Endometrium (tissue), 2 donors: Measurements from ENCODE around the gene MTA1.

Source experiments
- FAIRE-seq: peaks from 2 replicates; lab custom pipeline; 2012; peaks lifted over from hg19 to GRCh38; lab: Jason Lieb, UNC
- donor health status: control.
- donor health status: control.

MTA1 gene

DNA sequence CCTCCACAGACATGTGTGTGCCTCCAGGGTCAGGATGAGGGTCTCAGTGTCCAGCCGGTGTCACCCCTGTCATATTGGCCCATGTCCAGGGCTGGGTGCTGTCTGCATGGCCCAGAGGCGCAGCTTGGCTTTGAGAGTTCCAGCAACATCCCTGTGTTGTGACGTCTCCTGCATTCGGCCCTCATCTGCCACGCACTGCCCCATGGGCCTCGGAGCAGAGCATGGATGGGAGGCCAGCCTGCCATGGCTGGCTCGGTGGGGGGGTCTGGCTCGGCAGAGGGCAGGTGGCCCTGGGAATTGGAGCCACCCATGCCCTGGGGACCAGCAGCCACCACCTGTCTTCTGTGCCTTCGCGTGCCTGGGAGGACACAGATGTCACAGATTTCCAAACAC is 32.1 kb upstream of the MTA1 start:
- FAIRE-seq = no peak

DNA sequence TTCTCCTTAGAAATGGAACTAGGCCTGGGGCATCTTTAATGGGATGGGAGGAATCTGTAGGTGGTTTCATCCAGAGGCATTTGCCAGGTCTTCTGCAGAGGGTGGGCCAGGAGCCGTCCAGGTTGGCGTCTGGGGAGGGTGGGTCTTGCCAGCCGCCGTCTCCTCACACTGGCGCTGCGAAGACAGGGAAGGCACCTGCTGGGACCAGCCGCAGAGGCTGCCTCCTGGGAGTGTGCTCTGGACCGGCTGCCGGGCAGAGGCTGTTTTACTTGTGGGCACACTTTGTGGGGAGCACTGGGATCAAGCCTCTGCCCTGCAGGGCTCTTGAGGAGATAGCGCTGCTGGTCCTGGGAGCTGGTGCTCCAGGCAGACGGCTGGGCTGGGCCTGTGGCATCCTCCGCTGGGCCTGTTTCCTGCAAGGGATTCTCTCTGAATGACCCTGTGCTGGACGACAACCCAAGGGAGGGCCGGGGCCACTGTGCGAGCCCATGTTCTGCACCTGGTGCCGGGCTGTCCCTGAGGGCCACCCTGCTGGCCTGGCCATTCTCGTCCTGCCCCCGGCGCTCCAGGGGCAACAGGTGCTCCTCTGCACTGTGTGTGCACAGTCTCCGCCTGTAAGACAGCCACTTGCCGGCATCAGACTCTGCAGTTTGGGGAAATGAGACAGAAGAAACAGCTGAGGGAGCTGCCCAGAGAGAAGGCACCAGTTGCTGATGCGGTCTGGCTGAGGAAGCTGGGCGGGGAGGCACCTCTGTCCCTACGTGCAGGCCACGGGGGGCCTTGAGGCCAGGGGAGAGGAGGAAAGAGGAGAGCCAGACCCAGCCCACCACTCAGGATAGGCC is 31.3 kb upstream of the MTA1 start:
- FAIRE-seq = no peak

DNA sequence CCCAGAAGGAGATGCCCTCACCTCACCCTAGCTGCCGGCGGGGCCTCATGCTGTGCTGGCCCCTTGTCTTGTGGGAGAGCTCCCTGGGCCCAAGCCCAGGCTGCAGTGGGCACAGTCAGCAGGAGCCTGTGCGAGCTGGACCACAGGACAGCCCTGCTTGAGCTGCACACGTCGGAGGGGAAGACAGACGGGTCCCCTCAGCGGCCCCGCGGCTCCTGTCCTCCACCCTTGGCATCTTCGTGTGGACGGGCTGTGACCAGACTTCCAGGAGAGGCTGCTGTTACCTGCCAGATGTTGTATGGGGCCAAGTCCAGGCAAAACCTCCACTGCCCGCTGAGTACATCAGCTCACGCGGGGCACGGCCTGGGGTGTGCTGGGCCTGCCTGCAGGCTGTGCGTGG is 30.7 kb upstream of the MTA1 start:
- no peak for FAIRE-seq

DNA sequence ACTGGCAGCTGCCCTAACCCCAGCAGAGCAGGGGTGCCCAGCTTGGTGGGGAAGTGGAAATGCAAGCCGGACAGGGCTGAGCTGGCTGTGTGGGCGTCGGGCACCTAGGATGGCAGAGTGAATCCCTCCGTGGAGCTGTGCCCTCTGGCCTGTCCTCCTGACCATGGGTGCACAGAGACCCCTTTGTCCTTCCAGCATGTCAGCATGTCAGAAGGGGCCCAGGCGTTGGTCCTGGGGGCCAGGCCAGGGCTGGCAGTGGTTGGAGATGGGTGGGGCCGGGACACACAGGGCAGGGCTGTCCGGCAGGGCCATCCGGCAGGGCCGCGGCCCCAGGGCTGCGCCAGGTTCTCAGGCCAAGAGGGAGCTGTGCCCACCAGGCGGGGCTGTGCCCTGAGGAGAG is 30.1 kb upstream of the MTA1 start:
- FAIRE-seq = no peak

DNA sequence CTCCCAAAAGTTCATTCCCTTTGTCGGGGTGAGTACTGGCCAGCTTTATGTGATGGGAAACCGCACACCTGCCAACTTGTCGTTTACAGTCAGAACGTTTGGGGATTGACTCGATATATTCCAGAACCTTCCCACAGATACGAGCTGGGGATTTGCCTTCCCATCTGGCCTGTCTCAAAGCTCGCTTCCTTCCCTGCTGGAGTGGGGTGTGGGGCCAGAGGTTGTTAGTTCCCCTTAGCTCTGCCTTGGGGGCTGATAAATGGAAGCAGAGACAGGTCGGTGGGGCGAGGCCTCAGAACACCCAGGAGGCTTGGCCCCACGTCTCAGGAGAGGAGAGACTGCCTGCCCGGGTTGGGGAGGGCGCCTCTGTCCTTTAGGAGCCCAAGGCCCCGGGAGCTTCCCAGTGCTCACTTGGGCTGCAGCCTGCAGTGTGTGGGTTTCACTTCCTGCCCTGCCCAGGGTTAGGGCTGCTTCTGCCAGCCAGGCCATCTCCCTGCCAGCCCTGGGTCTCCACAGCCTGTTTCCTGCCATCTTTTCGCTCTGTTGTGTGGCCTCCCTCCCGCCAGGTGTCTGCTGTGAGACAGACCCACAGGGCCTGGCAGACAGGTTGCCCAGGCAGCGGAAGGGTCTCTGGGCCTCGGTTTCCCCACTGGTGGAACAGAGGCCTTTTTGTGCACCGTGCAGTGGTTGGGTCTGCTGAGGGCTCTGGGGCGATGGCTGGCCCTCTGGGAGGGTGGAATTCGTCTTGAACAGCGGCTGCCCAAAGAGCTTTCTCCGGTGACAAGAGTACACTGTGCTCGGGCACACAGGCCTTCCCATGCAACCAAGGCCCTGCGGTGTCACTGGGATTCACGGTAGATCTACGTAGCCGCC is 29.4 kb upstream of the MTA1 start:
- FAIRE-seq = no peak

DNA sequence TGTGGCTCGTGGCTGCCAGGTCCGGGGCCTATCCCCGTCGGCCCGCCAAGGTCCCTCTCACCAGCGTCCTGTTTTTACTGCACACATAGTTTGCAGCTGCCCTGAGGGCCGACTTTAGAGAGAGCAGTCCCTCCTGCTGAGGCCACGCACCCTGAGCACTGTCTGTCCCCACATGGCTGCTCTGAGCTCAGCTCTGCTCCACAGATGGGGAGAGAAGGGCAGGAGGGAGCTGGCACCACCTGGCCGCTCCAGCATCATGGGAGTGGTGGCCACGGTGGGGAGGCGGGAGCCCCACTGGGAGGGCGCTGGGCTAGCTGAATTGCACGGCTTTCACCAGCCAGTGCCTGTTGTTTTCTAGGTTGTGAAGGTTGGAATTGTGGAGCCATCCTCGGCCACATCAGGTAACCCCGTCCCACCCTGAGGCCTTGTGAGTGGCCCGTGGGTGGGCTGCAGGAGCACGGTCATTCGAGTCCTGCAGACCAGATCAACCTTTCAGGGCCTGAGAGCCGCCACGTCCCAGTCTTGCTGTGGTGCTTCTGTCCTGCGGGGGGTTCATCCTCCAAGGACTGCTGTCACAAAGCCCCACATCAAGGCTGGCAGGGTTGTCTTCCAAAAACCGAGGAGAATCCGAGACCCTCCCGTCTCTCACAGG is 28.7 kb upstream of the MTA1 start:
- no peak for FAIRE-seq

DNA sequence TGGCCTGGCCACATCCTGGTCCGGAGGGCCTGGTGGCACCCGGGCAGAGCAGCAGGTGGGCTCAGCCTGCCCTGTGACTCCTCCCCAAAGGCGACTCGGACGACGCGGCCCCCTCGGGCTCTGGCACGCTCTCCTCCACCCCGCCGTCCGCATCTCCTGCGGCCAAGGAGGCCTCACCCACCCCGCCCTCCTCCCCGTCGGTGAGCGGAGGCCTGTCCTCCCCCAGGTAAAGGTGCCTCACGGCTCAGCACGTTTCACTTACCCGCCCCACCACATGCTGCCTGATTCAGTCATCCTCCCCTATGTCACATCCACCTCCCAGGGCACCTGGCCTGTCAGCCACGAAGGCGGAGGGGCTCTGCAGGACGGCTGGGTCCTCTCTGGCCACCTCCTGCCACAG is 28.1 kb upstream of the MTA1 start:
- FAIRE-seq = no peak

DNA sequence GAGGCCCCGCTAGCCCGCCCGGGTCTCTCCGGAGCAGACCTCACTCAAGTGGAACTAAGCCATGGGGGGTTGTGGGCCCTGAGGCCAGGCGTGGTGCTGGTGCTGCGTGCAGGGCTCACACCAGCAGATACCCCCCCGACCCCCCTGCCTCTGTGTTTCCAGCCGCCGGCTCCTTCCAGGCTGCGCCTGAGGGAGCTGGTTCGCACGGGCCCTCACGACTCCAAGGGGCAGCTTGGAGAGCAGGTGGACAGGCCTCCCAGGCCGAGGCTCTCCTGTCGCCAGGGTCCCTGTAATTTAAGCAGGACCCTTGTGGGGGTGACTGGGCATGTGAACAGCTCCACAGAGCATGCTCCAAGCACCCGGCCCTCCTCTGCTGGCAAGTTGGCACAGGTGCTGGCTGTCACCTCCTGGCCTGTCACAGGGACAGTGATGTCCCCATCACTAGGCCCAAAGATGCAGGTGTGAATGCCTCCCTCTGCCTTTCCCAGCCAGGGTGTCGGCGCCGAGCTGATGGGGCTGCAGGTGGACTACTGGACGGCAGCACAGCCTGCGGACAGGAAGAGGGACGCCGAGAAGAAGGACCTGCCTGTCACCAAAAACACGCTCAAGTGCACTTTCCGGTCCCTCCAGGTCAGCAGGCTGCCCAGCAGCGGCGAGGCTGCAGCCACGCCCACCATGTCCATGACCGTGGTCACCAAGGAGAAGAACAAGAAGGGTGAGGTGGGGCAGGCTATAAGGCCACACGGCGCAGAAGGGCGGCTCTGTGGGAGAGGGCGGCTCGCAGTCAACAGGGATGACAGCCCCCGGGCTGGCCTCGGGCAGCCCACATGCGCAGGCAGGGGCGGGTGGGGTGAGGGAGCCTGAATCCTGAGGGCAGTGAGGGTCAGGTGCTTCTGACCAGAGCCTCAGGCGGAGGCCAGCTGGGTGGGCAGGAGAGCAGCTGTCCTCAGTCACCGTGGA is 27.2 kb upstream of the MTA1 start:
- FAIRE-seq = no peak

DNA sequence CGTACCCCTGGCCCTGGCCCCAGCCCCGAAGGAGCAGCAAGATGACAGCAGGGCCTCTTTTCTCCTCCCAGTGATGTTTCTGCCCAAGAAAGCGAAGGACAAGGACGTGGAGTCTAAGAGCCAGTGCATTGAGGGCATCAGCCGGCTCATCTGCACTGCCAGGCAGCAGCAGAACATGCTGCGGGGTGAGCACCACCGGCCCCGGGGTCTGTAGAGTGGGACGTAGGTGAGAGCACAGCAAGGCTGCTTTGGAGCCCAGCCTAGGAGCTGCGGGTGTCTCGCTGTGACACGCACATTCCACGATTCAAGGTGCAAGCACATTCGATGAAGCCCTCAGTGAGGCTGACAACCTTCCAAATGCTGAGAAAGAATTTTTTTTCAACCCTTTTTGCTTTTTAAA is 26.5 kb upstream of the MTA1 start:
- no peak for FAIRE-seq

DNA sequence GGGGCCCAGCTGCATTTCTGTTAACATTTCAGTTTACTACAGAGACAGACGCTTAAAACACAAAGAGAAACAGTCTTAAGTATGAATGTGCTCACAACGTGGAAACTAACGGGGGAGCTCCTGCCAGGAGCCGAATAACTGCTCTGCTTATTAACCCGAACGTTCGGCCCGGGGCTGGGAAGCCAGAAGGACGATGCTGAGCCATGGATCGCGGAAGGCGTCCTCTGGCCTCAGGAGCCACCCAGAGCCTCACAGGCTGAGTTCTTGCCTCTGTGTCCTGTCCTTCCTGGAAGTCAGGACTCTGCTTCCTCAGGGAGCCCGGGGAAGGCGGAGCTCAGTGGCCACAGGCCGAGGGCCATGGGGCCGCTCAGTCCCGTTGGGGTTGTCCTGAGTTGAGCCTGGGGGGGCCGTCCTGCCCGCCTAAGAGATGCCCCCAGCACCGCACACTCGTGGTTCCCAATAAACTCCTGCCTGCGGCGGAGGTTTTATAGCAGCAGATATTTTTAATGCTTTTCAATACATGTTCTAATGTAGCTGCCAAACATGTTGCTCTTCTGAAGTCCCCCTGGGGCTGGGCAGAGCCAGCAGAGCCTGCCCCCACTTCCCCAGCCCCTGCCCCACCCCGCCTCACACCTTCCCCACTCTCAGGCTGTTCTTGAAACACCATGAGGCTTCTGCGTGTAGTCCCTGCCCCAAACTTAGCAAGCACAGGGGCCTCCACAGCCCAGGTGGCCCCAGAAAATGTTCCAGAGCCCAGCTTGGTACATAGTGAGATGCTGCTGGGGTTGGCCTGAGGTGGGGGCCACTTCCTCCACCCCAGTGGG is 24.7 kb upstream of the MTA1 start:
- no peak for FAIRE-seq

DNA sequence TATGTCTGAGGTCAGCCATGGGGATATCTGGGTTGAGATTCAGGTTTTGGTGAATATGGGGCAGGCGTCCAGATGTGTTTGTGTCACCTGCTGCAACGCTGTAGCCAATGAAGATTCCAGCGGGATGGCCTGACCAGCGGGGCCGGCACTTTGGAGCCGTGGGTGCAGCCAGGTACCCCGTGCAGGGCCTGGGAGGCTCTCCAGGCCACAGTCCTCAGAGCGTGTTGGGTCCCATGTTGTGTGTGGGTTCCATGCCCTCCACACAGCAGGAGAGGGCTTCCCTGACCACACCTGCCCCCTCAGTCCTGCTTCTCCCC is 24.1 kb upstream of the MTA1 start:
- FAIRE-seq = no peak

DNA sequence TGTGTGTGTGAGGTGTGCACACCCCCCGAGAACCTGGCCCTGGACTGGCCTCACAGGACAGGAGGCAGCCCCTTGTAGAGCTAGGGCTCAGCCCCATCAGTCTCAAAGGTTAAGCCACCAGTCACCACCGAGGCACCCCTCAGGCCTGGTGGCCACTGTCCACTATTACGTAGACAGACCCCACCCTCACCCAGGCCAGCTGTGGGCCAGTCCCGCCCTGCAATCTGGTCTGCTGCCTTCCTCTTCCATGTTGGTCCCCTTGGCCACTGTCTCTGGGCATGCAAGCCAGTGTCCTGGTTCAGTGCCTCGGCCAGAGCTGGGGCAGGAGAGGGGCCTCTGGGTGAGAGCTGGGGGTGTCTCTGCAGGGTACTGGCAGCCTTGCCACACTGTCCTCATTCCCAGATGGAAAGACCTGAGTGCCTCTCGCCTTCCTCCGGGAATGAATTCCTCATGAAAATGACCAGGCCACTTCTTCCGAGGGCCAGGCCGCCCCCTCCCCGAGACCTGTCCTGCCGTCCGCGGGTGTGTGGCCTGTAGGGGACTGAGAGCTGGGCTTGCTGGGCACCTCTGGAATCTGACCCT is 22.2 kb upstream of the MTA1 start:
- no peak for FAIRE-seq

DNA sequence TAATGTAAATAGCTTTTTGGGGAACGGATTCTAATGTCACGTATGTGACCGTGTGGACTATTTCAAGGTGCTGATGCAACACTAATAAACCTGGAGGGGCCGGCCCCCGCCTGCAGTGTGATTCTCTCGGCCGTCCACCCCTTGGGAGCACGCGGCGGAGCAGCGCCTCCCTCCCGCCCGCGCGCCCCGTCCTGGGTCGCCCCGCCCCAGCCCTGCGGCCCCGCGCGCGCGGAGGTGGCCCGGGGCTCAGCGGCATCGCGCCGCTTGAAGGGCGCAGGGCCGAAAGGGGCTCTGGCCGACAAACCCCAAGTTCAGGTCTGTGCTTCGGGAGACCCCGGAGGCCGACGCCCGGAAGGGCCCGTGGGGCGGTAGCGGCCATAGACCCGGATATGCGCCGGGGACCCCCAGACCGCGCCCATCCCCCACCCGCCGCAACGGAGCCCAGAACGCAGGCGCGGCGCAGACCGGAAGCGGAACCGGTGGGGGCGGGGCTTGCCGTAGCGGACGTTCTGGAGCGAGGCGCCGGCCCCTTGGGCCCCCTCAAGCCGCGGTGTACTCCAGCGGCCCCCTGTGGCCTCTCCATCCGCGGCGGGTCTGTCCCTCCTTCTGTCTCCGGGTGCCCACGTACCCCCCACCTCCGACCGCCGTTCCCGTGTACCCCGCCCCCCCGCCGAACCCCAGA is 21.4 kb upstream of the MTA1 start, which contains the start of gene TEX22:
Gene TEX22 (plus strand): TSS at position 495 of the 682 bp plus-strand sequence. CDS start 803 bp downstream, outside the sequence.
- no peak for FAIRE-seq

DNA sequence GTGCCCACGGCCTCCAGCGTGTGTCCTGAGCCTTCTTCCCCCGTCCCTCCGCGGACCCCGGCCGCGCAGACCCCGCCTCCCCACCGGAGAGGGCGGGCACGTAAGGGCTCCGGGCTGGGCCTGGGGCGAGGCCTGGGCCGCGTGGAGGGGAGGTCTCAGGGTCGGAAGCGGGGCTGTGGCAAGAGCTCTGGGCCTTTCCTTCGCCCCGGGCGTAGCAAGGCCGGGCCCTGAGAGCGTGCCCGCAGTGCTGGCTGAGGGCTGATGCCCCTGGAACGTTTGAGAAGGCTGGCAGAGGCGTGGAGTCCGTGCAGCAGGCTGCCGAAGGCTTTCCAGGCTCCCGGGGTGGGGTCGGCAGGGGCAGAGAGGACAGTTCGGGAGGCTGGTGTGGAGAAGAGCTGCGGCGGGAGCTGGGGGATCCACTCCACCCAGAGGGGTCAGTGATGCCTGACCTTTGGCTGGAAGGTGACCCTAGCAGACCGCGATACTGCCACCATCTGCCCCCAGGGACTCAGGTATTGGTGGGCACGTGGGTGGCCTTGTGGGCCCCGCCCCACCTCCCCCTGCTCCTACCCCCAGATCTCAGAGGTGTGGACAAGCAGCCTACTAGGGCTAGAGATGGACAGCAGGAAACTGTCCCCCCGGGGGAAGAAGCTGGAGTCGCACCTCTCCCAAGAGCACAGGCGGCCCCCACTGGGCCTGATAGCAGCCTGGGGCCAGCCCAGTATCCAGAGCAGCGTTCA is 20.7 kb upstream of the MTA1 start:
- no peak for FAIRE-seq

DNA sequence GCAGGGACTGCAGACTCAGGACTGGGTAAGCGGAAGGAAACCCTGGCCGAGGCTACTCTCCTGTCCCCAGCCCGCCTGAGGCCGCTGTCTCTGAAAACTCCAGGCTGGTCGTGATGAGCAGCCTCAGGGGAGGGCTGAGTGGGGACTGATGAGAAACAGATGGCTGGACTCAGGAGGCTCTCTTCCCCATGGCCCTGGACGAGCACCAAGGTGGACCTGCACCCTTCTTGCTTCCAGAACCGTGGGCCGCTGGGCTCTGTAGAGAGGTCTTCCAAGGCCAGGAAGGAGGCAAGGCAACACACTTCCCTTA is 20.2 kb upstream of the MTA1 start:
- no peak for FAIRE-seq

DNA sequence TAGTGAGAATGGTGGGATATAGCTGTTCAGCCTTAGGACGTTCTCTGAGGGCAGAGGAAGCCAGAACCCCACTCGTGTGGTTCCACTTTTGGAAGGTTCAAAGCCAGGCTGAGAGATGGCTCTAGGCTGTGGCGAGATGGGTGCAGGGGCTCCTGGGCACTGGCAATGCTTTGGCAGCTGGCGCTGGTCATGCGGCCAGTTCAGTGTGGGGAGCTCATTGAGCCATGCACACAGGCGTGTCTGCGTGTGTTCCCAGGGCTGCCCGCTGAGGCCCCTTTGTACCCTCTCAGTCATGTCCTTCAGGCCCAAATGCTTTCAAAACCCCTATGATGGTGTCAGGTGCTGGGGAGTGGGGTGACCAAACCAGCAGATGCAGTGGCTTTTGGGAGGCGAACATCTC is 19.6 kb upstream of the MTA1 start:
- FAIRE-seq = no peak

DNA sequence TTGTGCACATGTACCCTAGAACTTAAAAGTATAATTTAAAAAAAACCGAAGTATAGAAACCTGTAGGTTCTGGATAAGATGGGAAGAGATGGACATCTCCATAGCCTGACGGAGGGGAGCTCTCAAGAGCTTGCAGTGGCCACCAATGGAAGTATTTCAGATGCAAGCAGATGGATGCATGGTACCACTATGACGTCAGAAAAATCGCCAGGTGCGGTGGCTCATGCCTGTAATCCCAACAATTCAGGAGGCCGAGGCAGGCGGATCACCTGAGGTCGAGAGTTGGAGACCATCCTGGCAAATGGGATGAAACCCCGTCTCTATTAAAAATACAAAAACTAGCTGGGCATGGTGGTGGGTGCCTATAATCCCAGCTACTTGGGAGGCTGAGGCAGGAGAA is 17.9 kb upstream of the MTA1 start:
- no peak for FAIRE-seq

DNA sequence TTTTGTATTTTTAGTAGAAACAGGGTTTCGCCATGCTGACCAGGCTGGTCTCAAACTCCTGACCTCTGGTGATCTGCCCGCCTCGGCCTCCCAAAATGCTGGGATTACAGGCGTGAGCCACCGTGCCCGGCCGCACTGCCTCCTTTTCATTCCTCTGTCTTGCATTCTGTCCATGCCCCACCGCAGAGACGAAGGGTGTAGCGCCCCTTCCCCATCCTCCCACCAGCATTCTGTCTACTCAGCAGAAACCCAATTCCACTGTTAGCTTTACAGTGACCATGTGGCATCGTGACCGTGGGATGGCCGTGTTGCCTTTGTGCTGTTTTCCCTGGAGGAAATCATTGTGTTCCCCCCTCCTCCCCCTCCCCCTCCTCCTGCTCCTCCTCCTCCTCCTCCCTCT is 11.0 kb upstream of the MTA1 start:
- FAIRE-seq = no peak

DNA sequence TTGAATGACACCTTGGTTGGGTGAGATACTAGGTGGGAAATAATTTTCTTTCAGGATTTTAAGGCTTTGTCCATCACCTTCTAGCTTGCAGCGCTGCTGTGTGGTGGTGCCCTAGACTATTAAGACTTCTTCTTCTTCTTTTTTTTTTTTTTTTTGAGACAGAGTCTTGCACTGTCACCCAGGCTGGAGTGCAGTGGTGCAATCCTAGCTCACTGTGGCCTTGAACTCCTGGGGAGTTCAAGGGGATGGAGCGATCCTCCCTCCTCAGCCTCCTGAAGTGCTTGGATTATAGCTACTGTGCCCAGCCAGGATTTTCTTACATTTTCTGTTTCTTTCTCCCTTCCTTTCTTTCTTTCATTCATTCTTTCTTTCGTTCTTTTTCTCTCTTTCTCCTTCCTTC is 10.3 kb upstream of the MTA1 start:
- FAIRE-seq = no peak

DNA sequence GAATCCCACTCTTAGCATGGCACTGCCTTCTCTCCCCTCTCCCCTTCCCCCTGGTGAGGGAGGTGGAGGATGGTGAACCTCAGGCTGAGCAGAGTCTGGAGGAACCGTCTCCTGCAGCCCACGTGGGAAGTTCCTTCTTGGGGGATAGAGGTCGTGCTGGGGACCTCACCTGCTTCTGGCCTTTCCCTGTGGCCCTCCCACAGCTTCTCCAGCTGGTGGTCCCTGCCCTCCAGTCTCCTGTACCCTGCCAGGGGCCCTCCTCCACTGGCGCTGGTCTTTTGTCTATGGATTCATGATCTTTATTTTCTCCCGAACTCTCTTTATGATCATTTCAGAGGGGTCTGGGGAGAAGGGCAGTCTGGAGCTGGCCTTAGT is 9.0 kb upstream of the MTA1 start:
- FAIRE-seq = no peak
